CD4-positive, alpha-beta T cell treated with Interleukin-21 for 1 hour (primary cell): ENCODE measurements around the gene RAB11FIP5.
A peak's percentile ranks its signal among the peaks of the same experiment; 100 is the strongest.
"Not testable (repeated sequence)": the region's sequence is repeated elsewhere in the genome, so short reads cannot be mapped to it uniquely, and the experiment has no call there.

Experiments
- DNase-seq: peaks from one replicate; pipeline ENCODE4 v3.0.0-alpha.2; 2020

The RAB11FIP5 gene

GRCh38 chr2:73109431-73110167 is 3.1 kb downstream of the RAB11FIP5 start:
- DNase-seq = no peak

DNA sequence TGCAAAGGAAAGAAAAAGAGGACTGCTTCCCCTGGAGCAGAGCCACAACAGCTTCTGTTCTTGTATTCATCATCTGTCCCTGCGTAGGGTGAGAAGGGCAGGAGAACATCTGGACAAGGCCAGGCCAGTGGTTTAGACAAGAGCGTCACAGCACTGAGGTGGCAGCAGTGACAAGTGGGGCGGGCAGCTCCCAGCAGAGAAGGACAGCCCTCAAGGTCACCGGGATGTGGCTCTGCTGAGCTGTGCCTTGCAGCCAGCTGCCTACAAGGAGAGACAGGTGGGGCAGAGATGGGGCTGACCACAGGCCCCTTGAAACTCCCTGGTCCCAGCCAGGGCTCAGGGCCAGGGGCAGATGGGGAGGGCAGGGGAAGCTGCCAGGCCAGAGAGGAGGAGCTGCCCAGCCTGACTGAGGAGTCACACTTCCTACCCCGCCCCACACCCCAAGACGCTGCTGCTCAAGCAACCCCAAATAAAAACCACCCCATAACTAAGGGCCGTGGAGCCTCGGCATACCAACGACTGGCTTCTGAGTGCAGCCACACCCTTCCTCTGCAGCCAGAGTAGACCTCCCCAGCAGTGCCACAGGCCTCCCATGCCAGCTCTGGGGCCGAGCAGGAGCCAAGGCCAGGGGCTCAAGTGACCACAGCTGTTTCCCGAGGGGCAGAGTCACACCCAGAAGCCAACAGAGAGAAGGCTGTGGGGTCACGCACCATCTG is 5.4 kb downstream of the RAB11FIP5 start:
- DNase-seq = peak; percentile 42

GRCh38 chr2:73106791-73107190 is 6.0 kb downstream of the RAB11FIP5 start:
- no peak for DNase-seq

- DNase-seq = no peak
Observed at GRCh38 chr2:73105511-73105971, 7.2 kb downstream of the RAB11FIP5 start.

- DNase-seq = no peak
Observed at GRCh38 chr2:73104933-73105332, 7.8 kb downstream of the RAB11FIP5 start.

GRCh38 chr2:73103018-73103542 is 9.7 kb downstream of the RAB11FIP5 start:
- DNase-seq = no peak

GRCh38 chr2:73101626-73102256 is 11.0 kb downstream of the RAB11FIP5 start:
- no peak for DNase-seq

DNA sequence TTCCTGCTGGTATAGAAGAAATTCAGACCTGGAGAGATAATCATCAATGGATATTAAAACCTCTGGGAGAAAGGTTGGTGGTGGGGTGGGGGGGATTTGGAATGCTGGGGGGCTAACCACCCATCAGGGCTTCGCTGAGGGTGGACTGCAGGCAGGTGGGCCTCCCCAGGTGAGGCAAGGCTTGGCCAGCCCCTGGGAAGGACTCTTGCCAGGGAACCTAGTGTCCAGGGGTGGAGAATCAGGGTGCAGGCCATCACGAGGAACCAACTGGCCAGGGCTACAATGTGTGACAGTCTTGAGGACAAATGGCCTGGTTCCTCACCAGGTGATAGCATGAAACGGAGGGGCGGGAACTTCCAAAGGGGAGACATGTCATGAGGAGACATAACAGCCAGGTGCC is 11.8 kb downstream of the RAB11FIP5 start:
- no peak for DNase-seq

- no peak for DNase-seq
Observed at GRCh38 chr2:73099486-73099885, 13.3 kb downstream of the RAB11FIP5 start.

- no peak for DNase-seq
Observed at GRCh38 chr2:73095910-73096309, 16.8 kb downstream of the RAB11FIP5 start.

DNA sequence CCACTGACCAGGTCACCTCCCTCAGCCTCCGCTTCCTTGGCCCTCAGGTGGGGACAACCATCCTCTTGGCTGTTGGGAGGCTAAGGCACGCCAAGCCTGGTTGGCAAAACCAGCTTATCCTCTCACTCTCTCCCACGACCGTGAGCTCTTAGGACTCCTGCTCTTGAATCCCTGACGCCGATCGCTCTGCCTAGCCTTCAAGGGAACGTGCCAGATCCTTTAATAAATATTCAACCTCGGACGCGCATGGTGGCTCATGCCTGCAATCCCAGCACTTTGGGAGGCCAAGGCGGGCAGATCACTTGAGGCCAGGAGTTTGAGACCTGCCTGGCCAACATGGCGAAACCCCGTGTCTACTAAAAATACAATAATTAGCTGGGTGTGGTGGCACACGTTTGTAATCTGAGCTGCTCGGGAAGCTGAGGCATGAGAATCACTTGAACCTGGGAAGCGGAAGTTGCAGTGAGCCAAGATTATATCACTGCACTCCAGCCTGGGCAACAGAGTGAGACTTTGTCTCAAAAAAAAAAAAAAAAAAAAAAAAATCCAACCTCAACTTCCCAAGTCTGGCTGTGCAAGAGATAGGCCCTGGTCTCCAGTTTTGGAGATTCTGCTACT is 19.0 kb downstream of the RAB11FIP5 start:
- DNase-seq = not testable (repeated sequence)

GRCh38 chr2:73092146-73092783 is 20.5 kb downstream of the RAB11FIP5 start:
- DNase-seq = no peak

DNA sequence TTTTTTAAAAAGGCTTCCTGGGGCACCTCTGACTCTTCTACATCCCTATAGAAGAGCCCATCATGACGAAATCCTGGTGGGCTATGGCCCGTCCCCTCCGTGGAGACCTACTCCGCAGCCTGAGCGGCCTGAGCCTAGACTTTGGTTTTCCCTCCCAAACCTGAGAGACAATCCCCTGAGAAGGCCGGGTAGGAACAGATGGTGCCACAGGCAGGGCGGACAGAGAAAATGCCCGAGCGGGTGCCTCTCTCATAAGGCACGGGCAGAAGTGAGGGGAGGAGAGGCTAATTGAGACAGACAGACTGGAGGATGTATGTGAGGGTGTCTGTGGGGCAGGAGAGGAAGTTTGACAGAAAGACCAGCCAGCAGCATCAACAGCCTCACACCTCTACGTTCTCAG is 21.1 kb downstream of the RAB11FIP5 start:
- no peak for DNase-seq

GRCh38 chr2:73091164-73091563 is 21.6 kb downstream of the RAB11FIP5 start:
- DNase-seq = no peak

DNA sequence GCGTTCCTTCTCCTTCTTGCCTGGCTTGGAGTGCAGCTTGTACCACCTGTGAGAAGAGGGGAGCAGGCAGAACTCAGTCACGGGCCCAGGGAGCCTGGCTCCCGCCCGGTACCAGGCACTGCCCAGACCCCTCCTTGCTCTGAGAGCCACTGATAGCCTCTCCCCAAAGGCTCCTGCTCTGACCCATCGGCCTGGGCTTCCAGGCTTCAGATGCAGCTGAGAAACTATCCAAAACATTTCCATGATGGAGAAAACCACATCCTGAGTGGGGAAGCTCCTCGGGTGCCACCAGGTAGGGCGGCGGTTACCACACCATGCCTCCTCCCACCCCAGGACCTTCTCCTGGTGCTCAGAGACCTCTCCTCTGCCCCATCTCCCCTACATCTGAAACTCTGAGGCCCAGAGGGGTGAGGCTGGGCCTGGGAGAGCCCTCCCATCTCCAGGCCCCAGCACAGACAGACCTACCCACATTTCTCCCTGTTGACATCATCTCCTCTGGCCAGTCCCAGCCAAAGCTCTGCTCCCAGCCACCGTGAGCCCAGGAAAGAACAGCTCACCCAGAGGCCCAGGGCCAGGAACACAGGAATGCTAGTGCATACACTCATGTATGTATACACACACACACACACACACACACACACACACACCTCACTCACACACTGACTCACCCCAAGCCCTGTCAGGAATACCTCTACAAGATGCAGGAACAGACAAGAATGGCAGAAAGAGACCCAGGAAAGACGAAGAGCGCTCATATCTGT is 23.3 kb downstream of the RAB11FIP5 start:
- no peak for DNase-seq

DNA sequence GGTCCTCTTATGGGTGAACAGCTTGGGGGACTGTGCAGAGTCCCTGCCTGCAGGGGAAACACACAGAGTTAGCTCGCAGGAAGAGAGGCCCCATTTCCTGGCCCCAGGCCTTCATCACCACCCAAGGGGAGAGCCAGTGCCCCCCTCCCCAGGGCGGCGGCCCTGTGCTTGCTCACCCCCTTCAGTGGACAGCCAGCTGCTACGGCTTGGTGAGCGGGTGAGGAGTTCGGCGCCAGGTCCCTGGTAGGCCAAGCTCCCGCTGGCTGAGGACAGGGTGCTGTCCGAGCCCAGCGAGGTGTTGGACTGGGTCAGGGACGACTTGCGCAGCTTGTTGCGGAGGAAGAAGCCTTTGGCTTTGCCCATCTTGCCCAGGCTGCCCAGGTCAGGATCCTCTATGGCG is 24.0 kb downstream of the RAB11FIP5 start:
- DNase-seq = no peak

DNA sequence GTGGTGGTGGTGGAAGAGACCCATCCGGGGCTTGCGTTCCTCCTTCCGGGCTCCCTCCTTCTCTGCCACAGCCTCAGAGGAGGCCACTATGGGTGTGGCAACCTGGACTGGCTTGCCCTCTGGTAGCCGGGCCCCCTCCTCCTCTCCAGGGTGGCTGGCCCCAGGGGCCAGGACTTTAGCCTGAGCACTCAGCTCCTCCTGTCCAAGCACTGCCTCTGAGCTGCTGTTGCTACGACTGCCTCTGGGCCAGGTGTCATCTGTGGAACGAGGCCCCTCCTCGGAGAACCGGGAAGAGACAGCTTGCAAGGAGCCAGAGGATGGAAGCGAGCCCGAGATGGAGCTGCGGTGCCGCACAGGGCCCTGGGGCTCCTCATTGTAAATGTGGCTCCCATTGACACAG is 24.5 kb downstream of the RAB11FIP5 start:
- no peak for DNase-seq

GRCh38 chr2:73087311-73087710 is 25.4 kb downstream of the RAB11FIP5 start:
- DNase-seq = no peak

DNA sequence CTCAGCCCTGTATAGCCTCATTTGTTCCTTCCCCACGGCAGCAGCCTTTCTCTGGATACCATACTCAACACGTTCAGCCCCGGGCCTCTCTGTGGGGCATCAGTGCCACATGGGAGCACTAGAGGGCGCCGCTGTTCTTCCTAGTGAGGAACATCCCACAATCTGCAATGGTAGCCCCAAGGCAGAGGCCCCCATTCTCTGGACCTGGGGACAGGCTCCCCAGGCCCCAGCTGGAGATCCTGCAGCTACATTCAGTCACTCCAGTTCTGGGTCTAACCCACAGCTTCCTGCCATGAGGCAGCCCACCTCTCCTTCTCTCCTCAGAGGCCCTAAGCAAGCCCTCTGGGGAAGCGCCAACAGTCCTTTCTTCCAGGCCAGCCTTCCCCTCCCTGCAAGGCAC is 27.1 kb downstream of the RAB11FIP5 start:
- peak; percentile 83 for DNase-seq

DNA sequence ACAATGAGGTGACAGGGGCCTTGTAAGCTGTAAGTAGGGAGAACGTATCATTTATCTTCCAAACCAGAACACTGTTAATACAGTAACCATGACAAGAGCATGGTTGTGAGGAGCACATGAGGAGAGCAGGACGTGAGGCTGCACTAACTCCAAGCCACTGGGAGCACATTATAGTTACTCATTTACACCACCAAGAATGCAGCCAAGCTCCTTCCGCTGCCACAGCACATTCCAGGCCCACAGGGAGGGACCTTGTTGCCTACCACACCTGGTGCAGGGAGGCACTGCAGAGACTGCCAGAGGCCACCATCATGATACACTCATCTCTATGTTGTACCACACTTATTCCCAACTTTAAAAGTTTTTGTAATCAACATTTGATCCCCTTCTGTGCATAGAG is 27.8 kb downstream of the RAB11FIP5 start:
- DNase-seq = no peak

- DNase-seq = no peak
Observed at GRCh38 chr2:73083886-73084800, 28.6 kb downstream of the RAB11FIP5 start.
